HK-2 (cell line): ENCODE results near the gene NEU3.
A peak's percentile ranks its signal among the peaks of the same experiment; 100 is the strongest.
"Not testable (repeated sequence)": the region's sequence is repeated elsewhere in the genome, so short reads cannot be mapped to it uniquely, and the experiment has no call there.

Source experiments
- DNase-seq: peaks from one replicate; pipeline ENCODE4 v3.0.0-alpha.2; 2018; ENCODE audit not compliant: unreplicated experiment

The NEU3 gene

DNA sequence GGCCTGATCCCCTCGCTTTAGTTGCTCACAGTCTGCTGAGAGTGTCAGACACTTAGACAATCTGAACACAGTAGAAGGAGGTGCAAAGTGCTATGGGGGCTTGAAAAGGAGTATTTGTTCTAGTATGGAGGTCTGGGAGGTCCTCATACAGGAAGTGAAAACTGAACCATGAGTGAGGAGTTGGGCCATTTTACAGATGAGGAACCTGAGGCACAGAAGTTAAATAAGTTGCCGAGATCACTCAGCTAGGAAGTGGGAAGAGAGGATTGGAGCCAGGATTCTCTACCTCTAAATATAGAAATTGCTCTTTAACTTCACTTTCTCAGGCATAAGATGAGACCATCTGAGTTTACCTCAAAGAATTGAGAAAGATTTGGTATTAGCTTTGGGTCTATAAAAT lies 4.0 kb upstream of the NEU3 start:
- DNase-seq, result no peak

DNA sequence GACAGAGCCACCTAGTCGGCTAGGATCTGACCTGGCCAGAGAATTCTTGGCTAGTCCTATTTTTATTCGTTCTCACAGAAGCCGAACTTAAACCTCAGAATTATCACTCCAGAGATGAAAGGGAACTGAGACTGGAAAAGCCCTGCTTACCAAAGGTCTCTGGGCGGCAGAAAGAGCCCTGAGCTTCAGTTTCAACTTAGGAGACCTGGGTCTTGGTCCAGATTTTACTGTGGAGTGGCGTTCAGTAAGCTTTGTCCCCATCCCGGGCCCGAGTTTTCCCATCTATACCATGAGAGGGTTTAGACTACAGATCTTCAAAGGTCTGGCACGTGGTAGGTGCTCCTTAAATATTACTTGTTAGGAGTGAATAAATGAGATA lies 516 bp downstream of the NEU3 start:
- DNase-seq, result no peak

DNA sequence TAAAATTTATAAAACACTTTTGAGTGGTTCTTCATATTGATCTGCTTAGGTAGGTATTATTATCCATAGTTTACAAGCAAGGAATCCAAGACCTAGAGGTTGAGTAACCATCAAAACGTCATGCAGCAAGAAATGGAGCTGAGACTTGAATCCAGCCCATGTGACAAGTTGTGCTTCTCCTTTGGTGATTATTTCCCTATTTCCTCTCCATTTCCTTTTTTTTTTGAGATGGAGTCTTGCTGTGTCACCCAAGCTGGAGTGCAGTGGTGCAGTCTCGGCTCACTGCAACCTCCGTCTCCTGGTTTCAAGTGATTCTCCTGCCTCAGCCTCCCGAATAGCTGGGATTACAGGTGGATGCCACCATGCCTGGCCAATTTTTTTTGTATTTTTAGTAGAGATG lies 1.4 kb downstream of the NEU3 start:
- not testable (repeated sequence) for DNase-seq

DNA sequence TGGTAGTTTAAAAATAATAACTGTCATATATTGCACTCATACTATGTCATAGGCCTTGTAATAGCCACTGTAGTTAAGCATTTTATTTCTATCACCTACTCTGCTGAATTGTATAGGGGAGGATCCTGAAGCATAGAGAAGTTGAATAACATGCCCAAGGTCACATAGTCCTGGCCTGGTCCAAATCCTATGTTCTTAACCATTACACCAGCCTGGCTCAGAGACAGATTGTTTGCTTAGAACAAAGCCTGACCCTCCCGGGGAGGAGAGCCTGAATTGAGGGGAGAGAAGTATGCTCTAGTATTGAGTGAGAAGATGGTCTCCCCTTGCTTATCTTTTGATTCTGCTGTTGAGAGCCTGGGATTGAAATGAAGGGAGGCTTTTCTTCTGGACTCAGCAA lies 2.2 kb downstream of the NEU3 start:
- no peak for DNase-seq

DNA sequence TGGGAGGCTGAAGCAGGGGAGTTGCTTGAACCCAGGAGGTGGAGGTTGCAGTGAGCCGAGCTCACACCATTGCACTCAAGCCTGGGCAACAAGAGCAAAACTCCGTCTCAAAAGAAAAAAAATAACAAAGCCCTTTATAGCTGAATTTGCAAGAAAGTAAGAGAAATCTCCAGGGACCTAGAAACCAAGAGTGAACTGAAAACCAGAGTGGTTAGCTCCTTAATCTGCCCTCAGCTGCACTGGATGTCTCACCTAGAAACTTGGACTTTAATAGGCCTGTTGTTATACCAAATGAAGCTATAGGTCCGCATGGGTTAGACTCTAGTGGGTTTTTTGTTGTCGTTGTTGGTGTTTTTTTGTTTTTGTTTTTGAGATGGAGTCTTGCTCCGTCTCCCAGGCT lies 4.1 kb downstream of the NEU3 start:
- no peak for DNase-seq

DNA sequence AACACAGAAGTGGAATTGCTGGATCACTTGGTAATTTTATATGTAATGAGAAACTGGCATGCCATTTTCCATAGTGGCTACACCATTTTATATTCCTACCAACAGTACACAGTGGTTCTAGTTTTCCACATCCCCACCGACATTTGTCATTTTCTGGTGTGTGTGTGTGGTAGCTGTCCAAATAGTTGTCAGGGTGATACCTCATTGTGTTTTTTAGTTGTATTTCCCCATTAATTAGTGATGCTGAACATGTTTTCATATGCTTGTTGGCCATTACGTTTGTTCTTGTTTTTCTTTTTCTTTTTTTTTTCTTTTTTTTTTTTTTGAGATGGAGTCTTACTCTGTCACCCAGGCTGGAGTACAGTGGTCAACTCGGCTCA lies 12.2 kb downstream of the NEU3 start:
- no peak for DNase-seq

DNA sequence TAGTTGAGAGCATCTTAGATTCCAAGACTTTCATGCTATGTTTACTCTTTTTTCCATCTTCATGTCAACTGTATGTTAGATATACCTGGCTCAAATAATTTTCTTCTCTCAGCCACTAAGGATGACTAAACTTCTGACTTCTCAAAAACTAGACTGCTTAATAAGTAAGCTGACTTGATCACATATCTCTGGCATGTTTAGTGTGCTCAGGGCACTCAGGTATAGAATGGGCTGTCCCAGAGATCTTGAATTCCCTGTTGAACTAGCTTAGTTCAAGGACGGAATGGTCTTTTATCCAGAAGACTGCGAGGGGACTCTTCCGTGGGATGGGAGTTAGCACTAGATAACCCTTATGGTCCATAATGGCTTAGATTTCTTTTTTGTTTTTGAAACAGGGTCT lies 13.0 kb downstream of the NEU3 start:
- no peak for DNase-seq

DNA sequence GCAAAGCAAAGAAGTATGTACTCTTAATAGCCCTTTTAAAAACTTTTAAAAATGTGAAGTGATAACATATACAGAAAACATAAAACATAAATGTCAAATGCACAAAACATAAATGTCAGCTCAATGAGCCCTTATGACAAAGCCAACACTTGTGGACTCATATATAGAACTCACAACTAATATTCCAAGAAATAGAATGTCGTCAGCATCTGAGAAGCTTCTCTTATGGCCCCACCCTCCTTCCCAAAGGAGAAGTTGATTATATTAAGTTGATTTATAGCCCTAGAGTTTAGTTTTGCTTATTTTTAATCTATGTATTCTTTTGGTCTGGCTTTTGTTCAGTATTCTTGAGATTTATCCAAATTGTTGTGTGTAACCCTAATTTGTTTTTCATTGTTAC lies 13.8 kb downstream of the NEU3 start:
- DNase-seq, result no peak

DNA sequence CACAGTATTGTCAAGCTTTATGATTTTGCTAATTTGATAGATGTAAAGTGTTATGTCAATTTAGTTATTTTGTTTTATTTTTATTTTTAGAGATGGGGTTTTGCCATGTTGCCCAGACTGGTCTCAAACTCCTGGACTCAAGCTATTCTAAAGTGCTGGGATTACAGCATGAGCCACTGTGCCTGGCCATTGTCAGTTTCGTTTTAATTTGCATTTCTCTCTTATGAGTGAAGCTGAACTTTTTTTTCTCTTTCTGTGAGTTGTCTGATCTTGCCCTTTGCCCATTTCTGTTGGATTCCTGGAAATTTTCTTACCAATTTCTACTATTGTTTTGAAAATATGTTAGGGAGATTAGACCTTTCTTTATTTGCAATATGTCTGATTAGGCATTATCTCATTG lies 15.5 kb downstream of the NEU3 start:
- DNase-seq, result no peak

DNA sequence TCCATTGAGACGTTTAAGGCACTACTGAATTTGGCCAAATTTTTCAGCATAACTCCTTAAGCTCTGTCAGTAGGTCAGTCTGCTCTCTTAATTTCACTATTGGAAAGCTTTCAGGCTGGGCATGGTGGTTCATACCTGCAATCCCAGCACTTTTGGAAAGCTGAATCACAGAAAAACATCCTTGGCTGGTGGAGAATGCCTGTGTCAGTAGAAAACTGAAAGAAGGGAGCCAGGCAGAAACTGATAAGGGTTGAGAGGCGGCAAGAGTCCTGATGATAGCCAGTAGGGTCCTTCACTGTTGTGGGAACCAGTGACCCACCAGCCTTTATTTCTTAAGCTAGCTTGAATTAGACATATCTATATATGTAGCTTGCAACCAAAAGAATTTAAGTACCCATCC lies 22.6 kb downstream of the NEU3 start:
- DNase-seq, result no peak

DNA sequence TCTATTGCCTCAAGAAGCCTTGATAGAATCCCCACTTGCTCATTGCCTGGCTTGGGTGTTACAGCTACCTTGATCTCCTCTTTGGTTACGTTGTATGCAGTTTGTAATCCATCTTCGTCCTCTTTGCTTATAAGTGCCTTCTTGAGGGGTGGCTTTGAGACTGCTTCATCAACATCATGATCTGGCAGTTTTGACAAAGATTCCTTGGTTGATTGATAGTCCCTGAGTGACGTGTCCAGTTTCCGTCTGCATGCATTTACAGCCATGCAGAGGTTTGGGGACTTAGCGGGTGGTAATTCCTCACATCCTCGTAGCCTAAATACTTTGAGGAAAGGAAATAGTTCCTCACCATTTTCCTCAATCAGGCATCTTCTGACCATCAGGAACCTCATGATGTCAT lies 23.1 kb downstream of the NEU3 start:
- DNase-seq, result no peak

DNA sequence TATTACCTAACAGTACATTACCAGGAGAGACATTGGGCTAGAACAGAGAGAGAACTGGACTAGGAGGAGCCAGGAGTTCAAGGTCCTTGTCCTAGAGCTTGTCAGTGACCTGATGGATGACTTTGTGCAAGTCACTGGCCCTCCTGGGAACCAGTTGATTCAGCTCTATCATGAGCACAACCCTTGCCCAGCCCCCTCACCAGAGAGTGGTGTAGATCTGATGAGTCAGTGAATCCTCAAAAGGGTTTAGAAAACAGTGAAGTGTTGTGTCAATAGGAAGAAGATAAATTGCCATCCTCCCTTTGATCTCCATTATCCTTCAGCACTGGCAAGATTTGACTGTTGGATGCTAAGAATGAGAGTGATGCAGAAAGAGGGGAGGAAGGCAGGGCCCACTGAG lies 24.3 kb downstream of the NEU3 start:
- peak; percentile 16 for DNase-seq

DNA sequence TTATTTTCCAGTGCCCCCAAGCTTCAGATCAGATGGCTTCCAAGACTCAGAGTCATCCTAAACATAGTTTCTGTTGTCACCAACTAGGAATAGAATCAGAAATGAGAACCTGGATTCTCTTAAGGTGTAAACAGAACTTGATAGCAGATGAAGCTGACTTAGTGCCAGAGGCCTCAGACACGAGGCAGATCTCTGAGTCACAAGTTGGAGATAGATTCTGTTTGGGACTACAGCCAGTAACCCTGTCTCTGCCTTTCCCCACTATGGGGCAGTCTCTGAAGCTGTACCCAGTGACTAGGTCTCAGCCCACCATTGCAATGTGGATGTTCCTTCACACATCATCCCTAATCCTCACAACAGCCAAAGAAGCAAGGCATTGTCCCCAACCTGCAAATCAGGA lies 25.4 kb downstream of the NEU3 start:
- DNase-seq, result no peak

DNA sequence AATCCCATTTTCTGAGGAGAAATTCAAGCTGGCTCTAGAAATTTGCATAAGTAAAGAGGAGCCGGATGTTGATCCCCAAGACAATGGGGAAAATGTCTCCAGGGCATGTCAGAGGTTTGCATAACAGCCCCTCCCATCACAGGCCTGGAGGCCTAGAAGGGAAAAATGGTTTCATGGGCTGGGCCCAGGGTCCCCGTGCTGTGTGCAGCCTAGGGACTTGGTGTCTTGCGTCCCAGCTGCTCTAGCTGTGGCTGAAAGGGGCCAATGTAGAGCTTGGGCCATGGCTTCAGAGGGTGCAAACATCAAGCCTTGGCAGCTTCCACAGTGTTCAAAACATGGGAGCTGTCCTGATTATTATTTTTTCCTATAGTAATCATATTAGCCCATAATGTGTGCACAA lies 30.5 kb downstream of the NEU3 start:
- not testable (repeated sequence) for DNase-seq

DNA sequence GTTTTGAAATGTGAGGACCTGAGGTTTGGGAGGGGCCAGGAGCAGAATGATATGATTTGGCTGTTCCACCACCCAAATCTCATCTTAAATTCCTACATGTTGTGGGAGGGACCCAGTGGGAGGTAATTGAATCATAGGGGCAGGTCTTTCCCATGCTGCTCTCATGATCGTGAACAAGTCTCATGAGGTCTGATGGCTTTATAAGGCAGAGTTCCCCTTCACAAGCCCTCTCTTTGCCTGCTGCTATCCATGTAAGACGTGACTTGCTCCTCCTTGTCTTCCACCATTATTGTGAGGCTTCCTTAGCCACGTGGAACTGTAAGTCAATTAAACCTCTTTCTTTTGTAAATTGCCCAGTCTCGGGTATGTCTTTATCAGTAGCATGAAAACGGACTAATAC lies 31.6 kb downstream of the NEU3 start:
- not testable (repeated sequence) for DNase-seq

DNA sequence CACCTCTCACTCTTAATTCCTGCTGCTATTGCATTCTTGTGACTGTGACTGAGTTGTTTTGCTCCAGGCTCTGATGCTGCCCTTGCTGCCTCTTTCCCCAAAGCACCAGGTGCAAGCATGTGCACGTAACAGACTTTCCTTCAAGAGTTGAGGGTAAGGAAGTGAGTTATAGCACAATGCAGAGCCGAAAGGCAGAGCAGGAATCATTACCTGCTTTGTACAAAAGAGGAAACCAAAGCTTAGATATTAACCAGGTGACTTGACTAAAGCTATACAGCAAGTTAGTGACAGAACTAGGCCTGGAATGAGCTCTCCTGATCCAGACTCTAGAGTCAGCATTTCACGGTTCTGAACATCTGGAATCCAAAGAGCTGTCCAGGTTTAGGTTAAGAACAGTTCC lies 33.6 kb downstream of the NEU3 start:
- no peak for DNase-seq

DNA sequence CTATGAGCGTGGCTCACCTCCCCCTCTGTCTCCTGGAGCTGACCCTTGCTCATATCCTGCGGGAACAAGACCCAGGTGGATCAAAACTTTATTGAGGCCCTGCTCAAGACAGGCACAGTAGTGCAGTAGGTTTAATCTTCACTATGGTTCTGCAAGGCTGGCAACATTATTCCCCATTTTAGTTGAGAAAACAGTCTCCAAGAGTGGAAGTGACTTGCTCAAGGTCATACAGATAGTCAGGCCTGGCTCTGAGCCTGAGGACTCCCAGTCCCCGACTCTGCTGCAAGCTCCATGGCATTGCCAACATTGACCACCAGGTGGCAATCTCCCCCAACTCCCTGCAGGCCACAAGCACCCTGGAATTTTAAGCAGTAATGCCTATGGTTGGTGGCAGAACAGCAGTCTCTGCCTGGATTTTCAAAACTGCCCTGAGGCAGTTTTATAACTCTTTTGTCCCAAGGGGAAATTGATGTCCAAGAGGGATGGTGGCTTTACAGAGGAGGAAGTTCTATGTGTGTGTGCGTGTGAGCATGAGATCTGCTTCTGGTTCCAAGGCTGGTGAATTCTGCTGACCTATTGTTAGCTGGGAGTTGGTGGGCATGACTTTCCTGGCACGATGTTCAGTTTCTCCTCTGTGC lies 34.1 kb downstream of the NEU3 start:
- DNase-seq, result peak; percentile 78

DNA sequence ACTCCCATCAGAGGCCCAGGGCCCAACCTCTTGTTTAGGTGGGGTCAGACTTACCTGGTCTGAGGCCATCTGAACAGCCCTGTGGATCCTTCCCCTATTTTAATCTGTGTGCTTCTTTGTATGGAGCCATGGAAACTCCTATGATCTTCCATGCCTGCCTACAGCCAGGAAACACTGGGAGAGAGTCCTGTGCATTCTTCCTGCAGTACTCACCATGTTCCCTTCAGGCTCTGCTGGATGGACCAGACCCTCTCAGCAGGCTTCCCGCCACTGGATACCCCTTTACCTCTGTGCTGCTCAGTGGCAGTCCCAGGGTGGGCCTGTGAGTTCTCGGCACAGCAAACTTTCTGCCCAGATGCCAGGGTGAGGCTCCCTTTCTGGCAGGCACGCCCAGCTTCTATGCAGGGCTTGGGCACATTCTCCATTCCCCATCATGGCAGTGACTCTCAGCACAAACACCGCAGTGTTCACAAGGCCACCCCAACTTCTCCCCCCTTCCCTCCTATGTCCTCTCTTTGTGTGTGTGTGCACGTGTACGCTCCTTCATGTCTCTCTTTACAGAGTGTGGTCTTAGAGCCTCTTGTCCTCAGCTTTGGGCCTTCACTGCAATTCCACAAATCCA lies 34.8 kb downstream of the NEU3 start:
- no peak for DNase-seq

DNA sequence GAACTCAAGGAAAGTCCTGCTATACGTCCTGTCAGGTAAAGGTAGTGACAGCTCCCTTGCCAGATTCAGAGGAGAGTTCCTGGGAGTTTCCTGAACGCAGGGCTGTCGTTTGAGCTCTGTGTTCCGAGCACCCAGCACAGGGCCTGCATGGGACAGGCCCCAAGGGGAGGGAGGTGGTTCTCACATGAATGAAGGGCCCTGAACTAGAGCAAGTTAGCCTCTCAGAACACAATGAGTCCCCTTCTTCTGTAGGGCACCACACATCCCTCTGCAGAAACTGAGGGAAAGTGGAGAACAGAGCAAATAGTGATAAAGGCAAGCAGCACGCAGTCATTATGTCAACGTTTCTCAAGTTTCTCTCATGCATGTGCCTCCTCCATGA lies 35.3 kb downstream of the NEU3 start:
- DNase-seq, result no peak

DNA sequence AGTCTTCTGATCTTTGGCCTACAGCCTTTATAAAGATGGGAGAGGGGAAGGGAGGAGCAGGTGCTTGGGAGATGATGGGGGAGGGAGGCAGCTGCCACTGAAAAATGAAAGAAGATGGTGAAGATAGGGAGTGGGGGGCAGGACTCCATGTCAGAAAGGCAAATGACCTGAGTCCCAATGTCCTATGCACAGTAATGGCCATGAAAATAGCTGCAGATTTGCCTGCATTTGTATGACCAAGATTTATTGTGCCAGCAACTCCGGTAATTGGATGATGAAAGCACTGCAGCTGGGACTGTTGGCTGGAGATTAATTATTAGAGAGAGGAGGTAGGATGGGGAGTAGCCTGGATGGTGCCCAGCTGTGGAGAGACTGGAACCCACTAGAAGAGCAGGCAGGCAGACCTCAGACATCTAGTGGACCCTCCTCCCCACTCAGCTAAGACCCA lies 36.1 kb downstream of the NEU3 start:
- DNase-seq, result no peak

DNA sequence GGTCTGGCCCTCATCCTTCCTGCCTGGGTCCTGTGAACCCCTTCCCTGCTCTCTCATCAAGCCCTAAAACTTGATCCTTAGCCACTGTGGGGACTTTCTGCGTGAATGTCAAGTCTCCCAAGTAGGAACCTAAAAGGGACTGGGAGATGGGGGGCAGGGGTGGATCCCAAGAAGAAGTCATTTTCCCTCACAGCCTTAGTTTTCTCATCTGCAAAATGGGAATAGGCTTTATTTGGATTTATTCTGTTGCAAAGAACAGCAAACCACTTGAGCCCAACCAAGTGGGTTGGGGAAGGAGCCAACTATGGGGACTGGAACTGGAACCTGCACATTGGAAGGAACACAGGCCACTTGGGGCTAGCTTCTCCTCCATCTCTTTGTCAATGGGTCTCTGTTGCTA lies 36.8 kb downstream of the NEU3 start:
- no peak for DNase-seq

DNA sequence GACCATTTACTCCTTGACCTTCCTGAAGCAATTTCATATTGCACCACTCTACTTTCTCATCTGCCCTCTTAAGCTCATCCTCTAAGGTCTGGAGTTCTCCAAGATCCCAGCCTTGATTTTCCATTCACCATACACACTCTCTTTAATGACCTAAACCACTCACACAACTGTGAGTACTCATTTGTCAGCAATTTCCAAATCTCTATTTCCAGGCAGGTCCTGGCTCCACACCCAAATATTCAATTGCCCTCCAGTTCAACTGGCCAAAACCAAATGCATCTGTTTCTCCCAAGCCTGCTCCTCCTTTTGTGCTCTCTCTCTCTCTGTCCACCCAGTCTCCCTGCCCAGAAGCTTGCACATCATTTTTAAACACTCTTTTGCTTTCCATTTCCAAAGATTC lies 39.6 kb downstream of the NEU3 start:
- no peak for DNase-seq

DNA sequence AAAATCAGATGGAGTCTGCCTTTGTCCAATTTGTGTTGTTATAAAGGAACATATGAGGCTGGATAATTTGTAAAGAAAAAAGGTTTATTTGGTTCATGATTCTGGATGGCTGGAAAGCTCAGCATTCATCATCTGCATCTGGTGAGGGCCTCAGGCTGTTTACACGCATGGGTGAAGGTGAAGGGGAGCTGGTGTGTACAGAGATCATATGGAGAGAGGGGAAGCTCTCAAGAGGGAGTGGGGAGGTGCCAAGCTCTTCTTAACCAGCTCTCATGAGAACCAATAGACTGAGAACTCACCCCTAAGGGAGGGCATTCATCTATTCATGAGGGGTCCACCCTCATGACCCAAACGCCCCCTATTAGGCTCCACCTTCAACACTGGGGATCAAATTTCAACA lies 40.0 kb downstream of the NEU3 start:
- no peak for DNase-seq
